ENCODE results near the gene TMEM256. TPM values are rescaled to one million over a fixed set of nuclear protein-coding genes. Genes with fewer than 3 reads are reported as not detected.

The TMEM256 gene
- total and polyA plus RNA-seq, 2 of the 8 experiments (the other 6 are each of a cell fraction or from before 2014, with no cell fraction given) = 97.0 to 350 TPM

GRCh38 chr17:7443499-7444485 is 39.9 kb upstream of the TMEM256 start (continued):
- no peak for TF ChIP-seq FOSL1 (IDR thresholded peaks at IDR 0.05; ENCODE audit: insufficient read depth, low read depth, low read length)
- TF ChIP-seq JUN (IDR thresholded peaks at IDR 0.05; ENCODE audit: low read depth, low read length) = no peak
- TF ChIP-seq RBBP5 (IDR thresholded peaks at IDR 0.05; ENCODE audit: borderline replicate concordance, low read depth, low read length) = no peak
- no peak for TF ChIP-seq CBX8 (IDR thresholded peaks at IDR 0.05; ENCODE audit: borderline replicate concordance, low read depth, low read length)

All from H1 (cell line).